HFFc6 (cell line): ENCODE measurements around the gene BPIFB3. TPM values are rescaled to one million over a fixed set of nuclear protein-coding genes. Genes with fewer than 3 reads are reported as not detected.

Experiments used
- DNase-seq: peaks from one replicate; pipeline ENCODE4 v3.0.0-alpha.2; 2018
- H3K27ac Mint-ChIP-seq: 2 replicates; pipeline ENCODE4 v1.8.0; 2020; ENCODE audit warnings: mild to moderate bottlenecking, mixed read lengths
- H3K27me3 Mint-ChIP-seq: 2 replicates; pipeline ENCODE4 v1.8.0; 2021; ENCODE audit warnings: mild to moderate bottlenecking, moderate library complexity, mixed read lengths; ENCODE audit not compliant: insufficient read depth
- H3K36me3 Mint-ChIP-seq: 2 replicates; pipeline ENCODE4 v1.8.0; 2021; ENCODE audit warnings: low read depth, mixed read lengths
- H3K4me1 Mint-ChIP-seq: 2 replicates; pipeline ENCODE4 v1.8.0; 2020; ENCODE audit warnings: low read depth, mixed read lengths
- H3K4me3 Mint-ChIP-seq: 2 replicates; pipeline ENCODE4 v1.8.0; 2020; ENCODE audit warnings: mild to moderate bottlenecking, moderate library complexity, mixed read lengths
- H3K9me3 Mint-ChIP-seq: 2 replicates; pipeline ENCODE4 v1.8.0; 2020; ENCODE audit warnings: mild to moderate bottlenecking, mixed read lengths
- total RNA-seq, 6 experiments: library from RNA; stranded (reverse); fragmentation: NEBNext Ultra II Directional; extraction: Animal tissue kit (Norgen Biotek cat#: 25700); gene quantifications; 2 replicates in 1 of 6; 3 replicates in 5 of 6; pipeline ENCODE4 v1.2.3, GENCODE V29; 2021
- TF ChIP-seq, protein P1 (sequence below): fragments of 200-600 bp; sonication (generic); IDR thresholded peaks from 2 replicates; pipeline ENCODE4 v1.5.0; 2021; ENCODE audit warnings: antibody characterized with exemption, mild to moderate bottlenecking

BPIFB3 gene
- total RNA-seq, 6 experiments from 2014 or later = not detected

DNA sequence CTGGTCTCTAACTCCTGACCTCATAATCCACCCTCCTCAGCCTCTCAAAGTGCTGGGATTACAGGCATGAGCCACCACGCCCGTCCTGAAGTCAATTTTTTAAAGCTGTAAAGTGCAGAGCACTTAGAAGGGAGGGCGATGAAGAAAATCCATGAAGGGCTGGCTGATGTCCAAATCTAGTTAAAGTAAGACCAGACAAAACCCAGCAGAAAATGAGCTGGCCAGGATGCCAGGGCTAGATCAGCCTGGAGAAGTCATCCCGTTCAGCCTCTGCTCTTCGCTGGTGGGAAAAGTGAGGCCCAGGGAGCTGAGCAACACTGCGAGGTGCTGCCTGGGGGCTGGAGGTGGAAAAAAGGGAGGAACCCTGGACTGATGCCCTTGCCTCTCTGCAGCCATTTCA is 28.8 kb downstream of the BPIFB3 start:
- Mint-ChIP-seq H3K36me3 (no peaks in the 10 kb centered on the region), H3K27ac (no peak overlapping the region), H3K4me1 (peaks cover 10% of the 10 kb centered on the region), H3K9me3 (no peaks in the 10 kb centered on the region), H3K27me3 (peaks cover 36% of the 10 kb centered on the region), H3K4me3 (no peak overlapping the region)
- TF ChIP-seq, protein P1, sequence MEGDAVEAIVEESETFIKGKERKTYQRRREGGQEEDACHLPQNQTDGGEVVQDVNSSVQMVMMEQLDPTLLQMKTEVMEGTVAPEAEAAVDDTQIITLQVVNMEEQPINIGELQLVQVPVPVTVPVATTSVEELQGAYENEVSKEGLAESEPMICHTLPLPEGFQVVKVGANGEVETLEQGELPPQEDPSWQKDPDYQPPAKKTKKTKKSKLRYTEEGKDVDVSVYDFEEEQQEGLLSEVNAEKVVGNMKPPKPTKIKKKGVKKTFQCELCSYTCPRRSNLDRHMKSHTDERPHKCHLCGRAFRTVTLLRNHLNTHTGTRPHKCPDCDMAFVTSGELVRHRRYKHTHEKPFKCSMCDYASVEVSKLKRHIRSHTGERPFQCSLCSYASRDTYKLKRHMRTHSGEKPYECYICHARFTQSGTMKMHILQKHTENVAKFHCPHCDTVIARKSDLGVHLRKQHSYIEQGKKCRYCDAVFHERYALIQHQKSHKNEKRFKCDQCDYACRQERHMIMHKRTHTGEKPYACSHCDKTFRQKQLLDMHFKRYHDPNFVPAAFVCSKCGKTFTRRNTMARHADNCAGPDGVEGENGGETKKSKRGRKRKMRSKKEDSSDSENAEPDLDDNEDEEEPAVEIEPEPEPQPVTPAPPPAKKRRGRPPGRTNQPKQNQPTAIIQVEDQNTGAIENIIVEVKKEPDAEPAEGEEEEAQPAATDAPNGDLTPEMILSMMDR = no peak
- no peak for DNase-seq

DNA sequence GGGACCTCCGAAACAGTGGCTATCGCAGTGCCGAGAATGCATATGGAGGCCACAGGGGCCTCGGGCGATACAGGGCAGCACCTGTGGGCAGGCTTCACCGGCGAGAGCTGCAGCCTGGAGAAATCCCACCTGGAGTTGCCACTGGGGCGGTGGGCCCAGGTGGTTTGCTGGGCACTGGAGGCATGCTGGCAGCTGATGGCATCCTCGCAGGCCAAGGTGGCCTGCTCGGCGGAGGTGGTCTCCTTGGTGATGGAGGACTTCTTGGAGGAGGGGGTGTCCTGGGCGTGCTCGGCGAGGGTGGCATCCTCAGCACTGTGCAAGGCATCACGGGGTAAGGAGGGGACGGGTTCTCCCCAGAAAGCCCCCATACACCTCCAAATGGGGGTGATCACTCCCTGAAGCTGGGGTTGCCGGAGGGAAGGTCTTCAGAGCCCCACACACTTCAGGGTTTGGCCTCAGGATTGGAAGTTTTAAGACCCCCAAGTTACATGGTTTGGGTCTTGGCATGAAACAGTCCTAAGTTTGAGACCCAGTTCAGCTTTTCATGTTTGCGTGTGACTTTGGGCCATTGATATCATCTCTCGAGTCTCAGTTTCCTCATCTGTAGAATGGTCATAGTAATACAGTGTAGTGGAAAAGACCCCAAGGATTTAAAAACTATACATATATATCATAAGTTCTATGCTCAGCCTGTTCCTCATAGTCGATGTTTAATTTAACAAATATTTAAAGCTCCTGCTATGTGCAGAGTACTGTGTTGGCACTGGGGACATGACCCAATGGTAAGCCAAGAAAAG is 30.0 kb downstream of the BPIFB3 start:
- no peak overlapping the region for H3K27ac Mint-ChIP-seq
- H3K4me1 Mint-ChIP-seq = peaks cover 10% of the 10 kb centered on the region
- TF ChIP-seq, protein P1 = no peak
- no peak for DNase-seq
- H3K36me3 Mint-ChIP-seq = no peaks in the 10 kb centered on the region
- H3K9me3 Mint-ChIP-seq = no peaks in the 10 kb centered on the region
- peaks cover 31% of the 10 kb centered on the region for H3K27me3 Mint-ChIP-seq
- no peak overlapping the region for H3K4me3 Mint-ChIP-seq

DNA sequence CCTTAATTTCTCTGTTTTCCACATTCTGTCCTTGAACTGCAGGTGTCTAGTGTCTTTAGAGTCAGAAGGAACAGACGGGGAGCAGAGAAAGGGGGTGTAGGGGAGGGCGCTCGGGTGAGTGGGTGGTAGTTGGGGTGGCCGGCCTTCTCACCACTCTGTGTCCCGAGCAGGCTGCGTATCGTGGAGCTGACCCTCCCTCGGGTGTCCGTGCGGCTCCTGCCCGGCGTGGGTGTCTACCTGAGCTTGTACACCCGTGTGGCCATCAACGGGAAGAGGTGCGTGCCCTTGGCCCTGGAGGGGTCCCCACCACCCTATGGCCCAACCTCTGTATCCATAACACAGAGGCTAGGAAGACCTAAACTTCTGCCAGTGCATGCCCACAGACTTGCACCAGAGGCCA is 31.0 kb downstream of the BPIFB3 start:
- DNase-seq = no peak
- TF ChIP-seq, protein P1 = no peak
- H3K4me1 Mint-ChIP-seq = no peaks in the 10 kb centered on the region; the same call in 1 of the 2 replicates
- H3K4me3 Mint-ChIP-seq = no peak overlapping the region
- no peak overlapping the region for H3K27ac Mint-ChIP-seq
- H3K36me3 Mint-ChIP-seq = no peaks in the 10 kb centered on the region
- H3K9me3 Mint-ChIP-seq = no peaks in the 10 kb centered on the region
- peaks cover 32% of the 10 kb centered on the region for H3K27me3 Mint-ChIP-seq

DNA sequence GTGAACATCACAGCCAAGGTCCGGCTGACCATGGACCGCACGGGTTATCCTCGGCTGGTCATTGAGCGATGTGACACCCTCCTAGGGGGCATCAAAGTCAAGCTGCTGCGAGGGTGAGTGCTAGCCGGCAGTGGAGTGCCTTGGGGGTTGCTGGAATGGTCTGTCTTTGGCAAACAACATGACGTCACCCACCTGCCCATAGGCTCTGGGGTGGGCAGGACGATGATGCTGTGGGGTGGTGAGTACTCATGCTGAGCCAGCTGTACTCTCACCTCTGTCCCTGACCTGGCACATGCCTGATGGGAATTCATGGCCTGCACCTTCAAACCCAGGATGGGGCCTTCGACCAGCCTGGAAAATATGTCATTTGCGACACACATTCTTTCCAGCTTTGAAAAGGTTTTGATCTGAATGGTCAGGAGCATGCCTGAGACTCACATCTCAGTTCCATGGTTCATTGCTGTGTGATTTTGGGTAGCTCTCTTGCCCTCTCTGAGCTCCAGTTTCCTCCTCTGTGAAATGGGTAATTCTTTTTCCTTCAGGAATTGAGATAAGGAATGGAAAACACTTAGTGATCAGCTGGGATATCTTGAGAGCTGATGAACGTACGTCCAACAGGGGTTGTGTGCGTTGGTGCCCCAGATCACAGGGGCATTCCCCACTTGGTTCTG is 32.5 kb downstream of the BPIFB3 start:
- Mint-ChIP-seq H3K4me3 (no peak overlapping the region), H3K27me3 (peaks cover 29% of the 10 kb centered on the region), H3K9me3 (no peaks in the 10 kb centered on the region), H3K4me1 (no peaks in the 10 kb centered on the region), H3K36me3 (no peaks in the 10 kb centered on the region), H3K27ac (no peak overlapping the region)
- DNase-seq = no peak
- TF ChIP-seq, protein P1 = no peak

DNA sequence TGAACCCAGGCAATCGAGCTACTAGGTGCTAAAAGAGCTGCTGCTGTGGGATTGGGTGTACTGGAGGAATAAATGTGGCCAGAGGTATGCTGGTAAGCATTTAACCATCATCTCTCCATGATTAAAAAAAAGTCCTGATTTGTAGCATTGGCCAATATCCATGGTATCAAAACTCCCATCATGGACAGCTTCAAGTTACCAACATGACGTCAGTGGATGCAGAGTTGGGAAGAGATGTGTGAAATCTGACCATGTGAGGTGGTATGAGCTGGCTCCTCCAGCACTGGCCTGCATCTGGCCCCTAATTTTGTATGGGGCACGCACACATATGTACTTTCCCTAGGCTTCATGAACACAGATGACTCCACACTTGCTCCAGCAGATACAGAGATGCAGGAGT is 37.4 kb downstream of the BPIFB3 start:
- H3K27me3 Mint-ChIP-seq = peaks cover 27% of the 10 kb centered on the region
- H3K4me3 Mint-ChIP-seq = no peak overlapping the region
- TF ChIP-seq, protein P1 = no peak
- H3K9me3 Mint-ChIP-seq = no peaks in the 10 kb centered on the region
- no peak for DNase-seq
- no peaks in the 10 kb centered on the region for H3K36me3 Mint-ChIP-seq
- no peaks in the 10 kb centered on the region for H3K4me1 Mint-ChIP-seq
- H3K27ac Mint-ChIP-seq = no peak overlapping the region
